ENCODE results near the gene PTPRG.

PTPRG gene

DNA sequence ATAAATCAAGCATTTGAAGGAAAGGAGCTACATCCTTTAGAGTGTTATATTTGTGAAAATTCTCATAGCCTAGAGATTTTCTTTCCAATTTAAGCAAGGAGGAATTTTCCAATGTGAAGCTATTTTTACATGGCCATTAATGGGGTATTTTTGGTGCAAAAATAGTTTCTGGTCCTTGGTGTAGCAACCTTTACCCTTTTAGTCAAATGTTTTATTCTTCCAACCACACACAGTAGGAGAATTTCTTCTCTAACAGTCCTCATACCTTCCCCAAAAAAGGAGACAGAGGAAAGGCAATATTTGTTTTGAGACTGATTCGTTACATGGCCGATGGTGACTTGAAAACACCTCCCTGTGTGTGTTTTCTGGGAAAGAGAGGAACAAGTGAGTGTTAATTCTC is 261.2 kb downstream of the PTPRG start:
- TF ChIP-seq, protein P1, sequence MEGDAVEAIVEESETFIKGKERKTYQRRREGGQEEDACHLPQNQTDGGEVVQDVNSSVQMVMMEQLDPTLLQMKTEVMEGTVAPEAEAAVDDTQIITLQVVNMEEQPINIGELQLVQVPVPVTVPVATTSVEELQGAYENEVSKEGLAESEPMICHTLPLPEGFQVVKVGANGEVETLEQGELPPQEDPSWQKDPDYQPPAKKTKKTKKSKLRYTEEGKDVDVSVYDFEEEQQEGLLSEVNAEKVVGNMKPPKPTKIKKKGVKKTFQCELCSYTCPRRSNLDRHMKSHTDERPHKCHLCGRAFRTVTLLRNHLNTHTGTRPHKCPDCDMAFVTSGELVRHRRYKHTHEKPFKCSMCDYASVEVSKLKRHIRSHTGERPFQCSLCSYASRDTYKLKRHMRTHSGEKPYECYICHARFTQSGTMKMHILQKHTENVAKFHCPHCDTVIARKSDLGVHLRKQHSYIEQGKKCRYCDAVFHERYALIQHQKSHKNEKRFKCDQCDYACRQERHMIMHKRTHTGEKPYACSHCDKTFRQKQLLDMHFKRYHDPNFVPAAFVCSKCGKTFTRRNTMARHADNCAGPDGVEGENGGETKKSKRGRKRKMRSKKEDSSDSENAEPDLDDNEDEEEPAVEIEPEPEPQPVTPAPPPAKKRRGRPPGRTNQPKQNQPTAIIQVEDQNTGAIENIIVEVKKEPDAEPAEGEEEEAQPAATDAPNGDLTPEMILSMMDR (IDR thresholded peaks at IDR 0.05; ENCODE audit: low read depth, low read length, missing control alignments), result no peak
- Histone ChIP-seq H3K27ac (no peak overlapping the region), H3K36me3 (replicated peaks) (no peaks in the 10 kb centered on the region), H3K4me3 (ENCODE audit: low read depth, low read length) (no peak overlapping the region), H3K27me3 (replicated peaks) (no peaks in the 10 kb centered on the region)
- DNase-seq, result no peak
- in situ Hi-C loops (cut with HindIII; ENCODE audit: low pct_ligation_motif_present, low sequenced_read_pairs), result no loop called here

DNA sequence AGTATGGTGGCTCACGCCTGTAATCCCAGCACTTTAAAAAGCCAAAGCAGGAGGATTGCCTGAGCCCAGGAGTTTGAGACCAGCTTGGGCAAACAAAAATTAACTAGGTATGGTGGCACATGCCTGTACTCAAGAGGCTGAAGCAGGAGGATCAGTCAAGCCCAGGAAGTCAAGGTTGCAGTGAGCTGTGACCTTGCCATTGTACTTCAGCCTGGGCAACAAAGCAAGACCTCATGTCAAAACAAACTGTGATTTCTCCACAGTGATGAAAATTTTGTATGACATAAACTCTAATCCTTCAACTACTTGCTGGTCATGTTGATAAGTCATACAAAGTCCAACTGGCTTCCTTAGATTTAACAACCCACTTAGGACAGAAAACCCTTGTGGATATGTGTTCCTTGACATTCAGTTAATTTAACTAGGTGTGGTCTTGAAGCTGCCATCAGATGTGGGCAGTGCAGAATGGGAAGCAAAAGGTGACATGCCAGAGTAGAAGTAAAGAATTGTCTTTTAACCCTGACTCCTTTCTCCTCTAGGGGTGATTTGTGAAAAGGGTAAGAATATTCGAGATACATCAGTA is 263.3 kb downstream of the PTPRG start:
- H3K4me3 ChIP-seq (ENCODE audit: low read depth, low read length), result no peak overlapping the region
- no peaks in the 10 kb centered on the region for H3K27me3 ChIP-seq (replicated peaks)
- no peak for DNase-seq
- H3K27ac ChIP-seq, result no peak overlapping the region
- TF ChIP-seq, protein P1 (IDR thresholded peaks at IDR 0.05; ENCODE audit: low read depth, low read length, missing control alignments), result no peak
- in situ Hi-C loops (cut with HindIII; ENCODE audit: low pct_ligation_motif_present, low sequenced_read_pairs), result no loop called here
- no peaks in the 10 kb centered on the region for H3K36me3 ChIP-seq (replicated peaks)

DNA sequence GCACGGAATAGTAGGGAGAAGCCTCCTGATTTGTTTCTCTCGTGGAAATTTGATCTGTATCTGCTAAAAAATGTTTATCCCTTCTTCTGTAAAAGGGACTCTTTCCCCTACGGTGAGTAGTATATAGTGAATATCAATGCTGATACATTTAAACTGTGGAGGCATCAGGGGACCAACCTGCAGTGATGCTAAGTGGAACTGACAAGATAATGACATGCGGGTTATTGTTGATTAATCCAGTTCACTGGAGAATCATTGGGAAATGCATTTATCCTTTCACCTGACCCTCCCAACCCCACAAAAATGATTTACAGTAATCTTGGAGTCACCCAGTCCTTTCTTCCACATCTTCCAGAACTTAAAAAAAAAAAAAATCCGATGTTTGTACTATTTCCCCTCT is 264.8 kb downstream of the PTPRG start:
- no peak overlapping the region for H3K4me3 ChIP-seq (ENCODE audit: low read depth, low read length)
- in situ Hi-C loops (cut with HindIII; ENCODE audit: low pct_ligation_motif_present, low sequenced_read_pairs), result no loop called here
- H3K27ac ChIP-seq, result no peak overlapping the region
- H3K27me3 ChIP-seq (replicated peaks), result no peaks in the 10 kb centered on the region
- TF ChIP-seq, protein P1 (IDR thresholded peaks at IDR 0.05; ENCODE audit: low read depth, low read length, missing control alignments), result no peak
- no peak for DNase-seq
- no peaks in the 10 kb centered on the region for H3K36me3 ChIP-seq (replicated peaks)

DNA sequence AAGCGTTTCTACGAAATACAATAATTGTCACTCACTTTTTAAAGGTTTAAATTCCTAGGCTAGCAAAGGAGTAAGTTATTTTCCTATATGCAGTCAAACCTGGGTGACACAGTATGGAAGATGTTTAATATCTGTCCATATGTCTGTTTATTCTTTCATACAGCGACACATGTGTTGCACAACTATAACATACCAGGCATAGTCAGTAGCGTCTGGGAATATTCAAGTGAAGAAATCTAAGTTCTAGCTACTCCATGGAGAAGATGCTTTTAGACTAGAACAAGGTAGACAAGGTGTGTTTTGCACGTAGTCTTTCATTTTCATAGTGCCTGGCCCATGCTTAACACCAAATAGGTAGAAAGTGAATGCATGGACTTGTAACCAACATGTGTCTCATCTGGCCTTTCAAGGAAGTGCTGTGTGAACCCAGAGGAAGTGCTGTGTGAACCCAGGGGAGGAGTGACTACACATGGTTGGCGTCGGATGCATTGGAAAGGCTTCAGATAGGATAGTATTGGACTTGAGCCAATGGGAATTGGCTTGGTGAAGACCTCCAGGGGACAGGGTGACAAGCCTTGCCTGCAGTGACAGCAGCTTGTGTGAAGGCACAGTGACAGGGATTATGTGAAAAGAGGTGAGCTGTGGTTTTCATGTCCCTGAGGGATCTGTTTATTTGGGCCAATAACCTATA is 267.0 kb downstream of the PTPRG start:
- in situ Hi-C loops (cut with HindIII; ENCODE audit: low pct_ligation_motif_present, low sequenced_read_pairs), result no loop called here
- H3K36me3 ChIP-seq (replicated peaks), result no peaks in the 10 kb centered on the region
- no peak overlapping the region for H3K27ac ChIP-seq
- no peaks in the 10 kb centered on the region for H3K27me3 ChIP-seq (replicated peaks)
- TF ChIP-seq, protein P1 (IDR thresholded peaks at IDR 0.05; ENCODE audit: low read depth, low read length, missing control alignments), result no peak
- no peak overlapping the region for H3K4me3 ChIP-seq (ENCODE audit: low read depth, low read length)
- DNase-seq, result no peak

DNA sequence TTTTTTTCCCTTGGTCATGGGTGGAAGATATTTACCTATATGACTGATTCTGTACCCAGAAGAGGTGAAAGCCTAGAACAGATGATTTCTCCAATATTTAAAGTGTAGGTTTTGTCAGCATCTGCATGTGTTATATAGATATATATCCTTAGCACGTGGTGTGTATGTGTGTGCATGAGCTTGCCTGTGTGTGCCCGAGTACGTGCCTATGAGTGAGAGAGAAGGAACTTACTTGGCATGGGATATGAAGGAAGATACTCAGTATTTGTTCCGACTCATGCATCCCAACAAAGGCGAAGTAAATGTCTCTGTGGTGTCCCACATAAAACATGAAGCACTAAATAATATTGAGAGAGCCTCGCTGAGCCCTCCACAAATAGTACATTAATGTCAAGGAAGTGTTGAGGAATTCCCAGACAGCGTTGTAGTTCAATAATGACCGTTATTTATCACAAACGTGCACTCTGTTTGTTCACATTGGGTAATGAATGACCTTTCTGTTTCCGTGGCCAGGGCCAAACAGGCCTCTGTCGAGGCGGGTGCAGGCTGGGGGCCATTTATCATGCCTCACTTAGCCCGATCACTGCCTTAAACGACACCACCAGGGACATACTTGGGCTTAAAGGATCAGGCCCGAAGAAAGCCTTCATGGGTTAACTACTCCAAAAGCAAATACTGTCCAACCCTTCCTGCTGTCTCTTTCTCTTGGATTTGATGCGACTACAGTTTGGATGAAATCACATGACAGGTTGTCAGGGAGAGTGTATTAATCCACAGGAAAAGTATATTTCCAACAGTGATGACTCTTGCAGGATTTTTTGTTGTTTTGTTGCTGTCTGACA is 267.7 kb downstream of the PTPRG start:
- Histone ChIP-seq H3K4me3 (ENCODE audit: low read depth, low read length) (no peak overlapping the region), H3K27ac (no peak overlapping the region), H3K36me3 (replicated peaks) (no peaks in the 10 kb centered on the region), H3K27me3 (replicated peaks) (no peaks in the 10 kb centered on the region)
- in situ Hi-C loops (cut with HindIII; ENCODE audit: low pct_ligation_motif_present, low sequenced_read_pairs), result no loop called here
- DNase-seq, result no peak
- TF ChIP-seq, protein P1 (IDR thresholded peaks at IDR 0.05; ENCODE audit: low read depth, low read length, missing control alignments), result no peak

Measured in brain microvascular endothelial cell (primary cell).